GM12801 (cell line): ENCODE data around the gene FBN3.

Experiments used
- TF ChIP-seq, protein P1 (sequence below): IDR thresholded peaks from one replicate; pipeline ENCODE4 v1.5.1; 2011; ENCODE audit warnings: control low read depth; ENCODE audit not compliant: insufficient read length; ENCODE audit errors: extremely low read depth

FBN3 gene

DNA sequence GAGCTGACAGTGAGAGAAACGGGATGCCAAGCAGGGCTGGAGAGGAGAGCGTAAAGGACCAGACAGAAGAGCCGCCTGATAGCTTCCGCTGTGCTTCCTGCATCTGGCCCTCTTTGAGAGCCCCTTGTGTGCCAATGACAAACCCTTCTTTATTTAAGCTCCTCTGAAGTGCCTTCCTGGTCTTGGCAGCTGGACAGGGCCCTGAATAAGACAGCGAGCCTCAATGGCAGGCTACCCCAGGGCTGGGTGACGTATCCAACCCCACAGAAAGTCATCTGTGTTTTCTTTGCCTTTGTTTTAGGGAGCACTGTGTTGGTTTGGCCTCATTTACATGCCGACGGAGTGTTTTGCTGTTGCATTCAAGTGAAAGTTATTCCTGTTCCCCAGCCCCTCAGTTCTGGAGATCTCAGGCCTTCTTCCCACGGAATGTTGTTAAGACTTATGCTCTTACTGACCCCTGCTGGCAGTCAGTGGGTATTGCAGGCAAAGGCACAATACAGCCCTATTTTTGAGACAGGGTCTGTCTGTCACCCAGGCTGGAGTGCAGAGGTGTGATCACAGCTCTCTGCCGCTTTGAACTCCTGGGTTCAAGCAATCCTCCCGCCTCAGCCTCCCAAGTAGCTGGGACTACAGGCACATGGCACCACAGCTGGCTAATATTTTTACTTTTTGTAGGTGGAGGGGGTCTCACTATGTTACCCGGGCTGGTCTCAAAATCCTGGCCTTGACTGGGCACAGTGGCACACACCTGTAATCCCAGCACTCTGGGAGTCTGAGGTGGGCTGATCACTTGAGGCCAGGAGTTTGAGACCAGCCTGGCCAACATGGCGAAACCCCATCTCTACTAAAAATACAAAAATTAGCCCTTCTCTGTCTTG lies 80.1 kb downstream of the FBN3 start:
- TF ChIP-seq, protein P1, sequence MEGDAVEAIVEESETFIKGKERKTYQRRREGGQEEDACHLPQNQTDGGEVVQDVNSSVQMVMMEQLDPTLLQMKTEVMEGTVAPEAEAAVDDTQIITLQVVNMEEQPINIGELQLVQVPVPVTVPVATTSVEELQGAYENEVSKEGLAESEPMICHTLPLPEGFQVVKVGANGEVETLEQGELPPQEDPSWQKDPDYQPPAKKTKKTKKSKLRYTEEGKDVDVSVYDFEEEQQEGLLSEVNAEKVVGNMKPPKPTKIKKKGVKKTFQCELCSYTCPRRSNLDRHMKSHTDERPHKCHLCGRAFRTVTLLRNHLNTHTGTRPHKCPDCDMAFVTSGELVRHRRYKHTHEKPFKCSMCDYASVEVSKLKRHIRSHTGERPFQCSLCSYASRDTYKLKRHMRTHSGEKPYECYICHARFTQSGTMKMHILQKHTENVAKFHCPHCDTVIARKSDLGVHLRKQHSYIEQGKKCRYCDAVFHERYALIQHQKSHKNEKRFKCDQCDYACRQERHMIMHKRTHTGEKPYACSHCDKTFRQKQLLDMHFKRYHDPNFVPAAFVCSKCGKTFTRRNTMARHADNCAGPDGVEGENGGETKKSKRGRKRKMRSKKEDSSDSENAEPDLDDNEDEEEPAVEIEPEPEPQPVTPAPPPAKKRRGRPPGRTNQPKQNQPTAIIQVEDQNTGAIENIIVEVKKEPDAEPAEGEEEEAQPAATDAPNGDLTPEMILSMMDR = no peak

DNA sequence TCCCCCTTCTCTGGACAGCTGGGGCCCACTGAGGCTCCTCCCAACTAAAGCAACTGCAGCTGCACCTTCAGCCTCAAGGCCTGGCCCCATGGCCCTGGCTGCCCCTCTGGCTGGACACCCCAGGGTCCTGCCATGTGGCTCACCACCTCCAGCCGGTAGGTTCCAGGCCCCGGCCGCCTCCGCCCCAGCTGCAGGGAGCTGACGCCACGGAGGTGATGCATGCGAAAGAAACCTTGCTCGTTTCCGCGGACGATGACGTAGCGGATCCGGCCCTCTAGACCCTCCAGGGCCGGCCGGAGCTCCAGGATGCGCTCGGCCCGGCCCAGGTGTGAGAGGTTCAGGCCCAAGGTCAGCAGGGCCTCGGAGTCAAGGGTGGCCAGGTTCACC lies 83.5 kb downstream of the FBN3 start:
- TF ChIP-seq, protein P1 = no peak

DNA sequence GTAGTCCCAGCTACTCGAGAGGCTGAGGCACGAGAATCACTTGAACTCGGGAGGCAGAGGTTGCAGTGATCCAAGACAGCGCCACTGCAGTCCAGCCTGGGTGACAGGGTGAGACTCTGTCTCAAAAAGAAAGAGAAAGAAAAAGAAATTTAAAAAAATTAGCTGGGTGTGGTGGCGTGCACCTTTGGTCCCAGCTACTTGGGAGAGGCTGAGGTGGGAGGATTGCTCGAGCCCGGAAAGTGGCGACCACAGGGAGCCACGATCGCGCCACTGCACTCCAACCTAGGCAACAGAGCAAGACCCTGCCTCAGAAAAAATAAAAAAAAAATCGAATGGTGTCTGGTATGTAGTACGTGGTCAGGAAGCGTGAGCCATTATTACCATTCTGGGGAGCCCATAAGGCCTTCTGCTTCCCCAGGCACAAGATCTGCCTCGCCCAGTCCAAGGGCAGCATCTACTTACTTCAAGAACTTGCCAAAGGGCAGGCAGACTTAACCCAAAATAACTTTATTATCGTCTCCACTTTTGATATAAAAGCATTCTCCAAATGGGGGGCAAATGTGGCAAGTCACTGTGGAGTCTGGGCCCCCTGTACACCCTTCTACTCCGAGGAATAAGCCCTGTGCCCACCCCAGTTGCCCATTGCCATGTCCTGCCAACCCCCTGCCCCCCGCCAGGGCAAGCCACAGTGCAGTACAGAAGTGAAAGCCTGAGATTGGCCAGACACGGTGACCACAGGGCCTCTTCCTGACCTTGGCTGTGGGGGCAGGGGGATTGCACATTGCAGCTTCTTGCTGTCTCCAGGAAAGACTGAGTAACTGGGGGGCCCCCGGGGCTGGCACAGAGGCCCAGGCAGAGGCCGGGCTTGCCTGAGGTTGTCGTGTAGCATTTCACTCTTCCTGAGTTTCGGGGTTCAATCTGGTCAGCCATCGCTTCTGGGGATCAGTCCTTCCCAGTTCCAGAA lies 84.2 kb downstream of the FBN3 start:
- TF ChIP-seq, protein P1 = no peak

DNA sequence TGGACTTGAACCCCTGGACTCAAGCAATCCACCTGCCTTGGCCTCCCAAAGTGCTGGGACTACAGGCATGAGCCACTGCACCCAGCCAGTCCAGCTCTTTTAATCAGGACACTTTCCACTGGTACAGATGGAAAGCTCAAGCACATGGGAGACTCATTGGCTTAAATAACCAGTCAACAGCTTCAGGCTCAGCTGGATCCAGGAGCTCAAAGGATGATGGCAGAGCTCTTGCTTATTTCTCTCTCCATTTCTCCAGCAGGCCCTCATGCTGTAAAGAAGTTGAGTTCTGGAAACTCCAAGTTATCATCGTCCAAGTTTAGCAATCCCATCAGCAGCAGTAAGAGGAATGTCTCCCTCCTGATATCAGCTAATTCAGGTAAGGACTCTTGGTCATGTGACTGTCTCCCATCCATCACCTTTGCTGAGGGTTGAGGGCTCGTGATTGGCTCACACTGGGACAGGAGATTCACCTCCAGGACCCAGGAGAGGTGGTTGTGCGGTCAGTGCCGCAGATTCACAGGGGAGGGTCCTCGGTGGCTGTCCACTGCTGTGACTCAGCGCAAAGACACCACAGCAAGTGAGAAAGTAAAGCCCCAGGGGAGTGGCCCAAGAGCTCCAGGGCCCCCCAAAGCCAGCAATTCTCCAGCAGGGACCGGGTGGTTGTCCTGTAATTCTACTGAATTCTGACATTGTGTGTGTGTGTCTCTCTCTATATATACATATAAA lies 91.7 kb downstream of the FBN3 start:
- TF ChIP-seq, protein P1 = no peak

DNA sequence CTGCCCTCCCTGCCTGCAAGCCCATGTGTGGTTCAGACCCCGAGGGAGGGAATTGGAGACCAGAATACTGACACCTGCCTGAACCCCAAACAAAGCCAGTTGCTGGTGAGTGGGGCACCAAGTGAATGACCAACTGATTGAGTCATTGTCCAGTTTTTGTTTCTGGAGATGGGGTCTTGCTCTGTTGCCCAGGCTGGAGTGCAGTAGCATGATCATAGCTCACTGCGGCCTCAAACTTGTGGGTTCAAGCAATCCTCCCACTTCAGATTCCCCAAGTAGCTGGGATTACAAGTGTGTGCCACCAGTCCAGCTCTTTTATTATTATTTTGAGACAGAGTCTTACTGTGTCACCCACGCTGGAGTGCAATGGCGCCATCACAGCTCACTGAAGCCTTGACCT lies 92.9 kb downstream of the FBN3 start:
- TF ChIP-seq, protein P1 = no peak

DNA sequence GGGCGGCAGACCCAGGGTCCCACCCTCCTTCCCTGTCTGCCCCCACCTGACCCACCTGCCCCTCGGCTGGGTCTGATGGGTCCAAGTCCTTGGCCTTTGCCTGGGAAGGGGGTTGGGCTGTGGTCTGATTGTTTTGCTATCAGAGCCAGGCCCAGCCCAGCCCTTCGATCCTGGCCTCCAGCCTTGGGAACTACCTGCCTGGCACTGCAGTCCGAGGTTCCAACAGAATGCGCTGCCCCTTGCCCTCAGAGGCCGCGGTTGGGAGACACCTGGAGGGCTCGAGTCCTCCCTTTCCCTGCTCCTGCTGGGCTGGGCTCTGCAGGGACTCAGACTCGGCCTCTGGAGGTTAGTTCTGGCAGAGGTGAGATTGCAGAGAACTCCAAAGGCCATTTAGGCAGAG lies 95.2 kb downstream of the FBN3 start:
- TF ChIP-seq, protein P1 = no peak

DNA sequence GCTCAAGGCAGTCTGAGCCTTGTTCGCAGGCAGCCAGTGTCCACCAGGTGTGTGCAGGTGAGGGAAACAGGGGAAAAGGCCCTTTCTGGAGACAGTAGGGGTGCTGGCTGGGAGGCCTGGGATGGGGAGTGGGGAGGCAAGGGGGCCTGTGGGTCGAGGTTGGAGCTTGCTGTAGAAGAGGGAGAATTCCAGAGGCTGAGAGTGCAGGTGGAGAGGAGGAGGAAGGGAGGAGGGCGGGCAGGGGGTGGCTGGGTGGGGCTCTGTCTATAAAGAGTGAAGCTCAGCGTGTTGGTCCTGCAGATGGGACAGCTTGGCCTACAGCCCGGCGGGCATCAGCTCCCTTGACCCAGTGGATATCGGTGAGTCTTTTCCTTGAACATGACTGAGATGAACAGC lies 96.9 kb downstream of the FBN3 start, which contains the start of gene CCL25:
Gene CCL25 (plus strand): TSS at position 297 of the 396 bp plus-strand sequence. CDS start 290 bp downstream, outside the sequence.
- TF ChIP-seq, protein P1 = no peak
